ENCODE results near the gene CSNK1D. TPM values are rescaled to one million over a fixed set of nuclear protein-coding genes. Genes with fewer than 3 reads are reported as not detected.

The CSNK1D gene
- total RNA-seq, 2 experiments from 2014 or later = 115 to 142 TPM

GRCh38 chr17:82235056-82235774, 38.3 kb downstream of the CSNK1D start:
- DNase-seq = no peak
- Mint-ChIP-seq H3K4me3 (no peak overlapping the region), H3K9me3 (no peaks in the 10 kb centered on the region), H3K27me3 (no peaks in the 10 kb centered on the region), H3K4me1 (peaks cover 42% of the 10 kb centered on the region), H3K27ac (no peak overlapping the region), H3K36me3 (ENCODE audit: low read depth) (peaks cover 13% of the 10 kb centered on the region)
- POLR2A ChIA-PET = no interaction called here
- CTCF ChIA-PET = interaction anchor here (0.6 to 2.3 kb wide), 25 partner anchors 8 to 276 kb away, joined by 3 to 14 read pairs (median 5); partner anchors contain the start of genes CD7 and DCXR

- H3K4me3 Mint-ChIP-seq = no peak overlapping the region
- no peaks in the 10 kb centered on the region for H3K27me3 Mint-ChIP-seq
- peaks cover 40% of the 10 kb centered on the region for H3K4me1 Mint-ChIP-seq
- H3K36me3 Mint-ChIP-seq (ENCODE audit: low read depth) = peaks cover 17% of the 10 kb centered on the region
- ChIA-PET CTCF (interaction anchor here (0.6 to 2.2 kb wide), 9 partner anchors 10 to 214 kb away, joined by 3 to 14 read pairs (median 5); no protein-coding TSS in a partner anchor), POLR2A (no interaction called here)
- H3K27ac Mint-ChIP-seq = peak overlapping the region; percentile 36
- DNase-seq = no peak
- no peaks in the 10 kb centered on the region for H3K9me3 Mint-ChIP-seq
Observed at GRCh38 chr17:82234211-82235055, 39.1 kb downstream of the CSNK1D start.

- no peak for DNase-seq
- peak overlapping the region; percentile 83 for H3K27ac Mint-ChIP-seq
Observed at GRCh38 chr17:82232876-82233785, 40.4 kb downstream of the CSNK1D start.

GRCh38 chr17:82232322-82232820, 41.1 kb downstream of the CSNK1D start:
- ChIA-PET POLR2A (no interaction called here), CTCF (no interaction called here)
- no peak overlapping the region for H3K4me3 Mint-ChIP-seq

More at GRCh38 chr17:82232876-82233785, 40.4 kb downstream of the CSNK1D start:
- peaks cover 11% of the 10 kb centered on the region for H3K36me3 Mint-ChIP-seq (ENCODE audit: low read depth)
- H3K4me1 Mint-ChIP-seq = peaks cover 28% of the 10 kb centered on the region
- H3K27me3 Mint-ChIP-seq = no peaks in the 10 kb centered on the region
- H3K4me3 Mint-ChIP-seq = no peak overlapping the region
- ChIA-PET POLR2A (no interaction called here), CTCF (interaction anchor here (1.2 kb wide), 1 partner anchor 11 kb away, joined by 3 read pairs; no protein-coding TSS in a partner anchor)
- H3K9me3 Mint-ChIP-seq = no peaks in the 10 kb centered on the region

GRCh38 chr17:82231562-82232321, 41.8 kb downstream of the CSNK1D start:
- DNase-seq = peak; percentile 44
- ChIA-PET POLR2A (interaction anchor here (0.6 kb wide), 1 partner anchor 104 kb away, joined by 4 read pairs; no protein-coding TSS in a partner anchor), CTCF (interaction anchor here (0.8 to 1.4 kb wide), 2 partner anchors 11 to 201 kb away, joined by 3 to 4 read pairs; no protein-coding TSS in a partner anchor)
- H3K4me1 Mint-ChIP-seq = peaks cover 29% of the 10 kb centered on the region
- no peak overlapping the region for H3K4me3 Mint-ChIP-seq
- H3K36me3 Mint-ChIP-seq (ENCODE audit: low read depth) = peaks cover 7% of the 10 kb centered on the region
- H3K27me3 Mint-ChIP-seq = no peaks in the 10 kb centered on the region
- H3K27ac Mint-ChIP-seq = no peak overlapping the region
- H3K9me3 Mint-ChIP-seq = no peaks in the 10 kb centered on the region

More at GRCh38 chr17:82232322-82232820, 41.1 kb downstream of the CSNK1D start:
- no peak for DNase-seq
- H3K9me3 Mint-ChIP-seq = no peaks in the 10 kb centered on the region
- H3K36me3 Mint-ChIP-seq (ENCODE audit: low read depth) = peaks cover 7% of the 10 kb centered on the region
- no peak overlapping the region for H3K27ac Mint-ChIP-seq
- no peaks in the 10 kb centered on the region for H3K27me3 Mint-ChIP-seq
- H3K4me1 Mint-ChIP-seq = peaks cover 27% of the 10 kb centered on the region

- no peak for DNase-seq
- POLR2A ChIA-PET = no interaction called here
Observed at GRCh38 chr17:82231312-82231561, 42.3 kb downstream of the CSNK1D start.

GRCh38 chr17:82230609-82231311, 42.7 kb downstream of the CSNK1D start:
- peak; percentile 62 for DNase-seq
- H3K4me3 Mint-ChIP-seq = peak overlapping the region; percentile 78
- H3K36me3 Mint-ChIP-seq (ENCODE audit: low read depth) = peaks cover 5% of the 10 kb centered on the region
- ChIA-PET CTCF (interaction anchor here (1.0 to 1.4 kb wide), 2 partner anchors 10 to 200 kb away, joined by 3 to 4 read pairs; no protein-coding TSS in a partner anchor), POLR2A (no interaction called here)
- no peaks in the 10 kb centered on the region for H3K27me3 Mint-ChIP-seq
- no peaks in the 10 kb centered on the region for H3K9me3 Mint-ChIP-seq
- no peak overlapping the region for H3K27ac Mint-ChIP-seq
- peaks cover 21% of the 10 kb centered on the region for H3K4me1 Mint-ChIP-seq

More at GRCh38 chr17:82231312-82231561, 42.3 kb downstream of the CSNK1D start:
- H3K27ac Mint-ChIP-seq = no peak overlapping the region
- peaks cover 6% of the 10 kb centered on the region for H3K36me3 Mint-ChIP-seq (ENCODE audit: low read depth)
- no peaks in the 10 kb centered on the region for H3K27me3 Mint-ChIP-seq
- no peak overlapping the region for H3K4me3 Mint-ChIP-seq
- H3K4me1 Mint-ChIP-seq = peaks cover 26% of the 10 kb centered on the region
- CTCF ChIA-PET = interaction anchor here (0.8 to 1.4 kb wide), 2 partner anchors 12 to 201 kb away, joined by 3 to 4 read pairs; no protein-coding TSS in a partner anchor
- H3K9me3 Mint-ChIP-seq = no peaks in the 10 kb centered on the region

- Mint-ChIP-seq H3K27me3 (no peaks in the 10 kb centered on the region), H3K4me3 (peak overlapping the region; percentile 78), H3K4me1 (peaks cover 15% of the 10 kb centered on the region), H3K36me3 (ENCODE audit: low read depth) (peaks cover 5% of the 10 kb centered on the region), H3K9me3 (no peaks in the 10 kb centered on the region), H3K27ac (peak overlapping the region; percentile 88)
- ChIA-PET POLR2A (no interaction called here), CTCF (interaction anchor here (1.0 to 1.6 kb wide), 5 partner anchors 8 to 200 kb away, joined by 3 to 8 read pairs (median 4); no protein-coding TSS in a partner anchor)
- DNase-seq = no peak
Observed at GRCh38 chr17:82229698-82230608, 43.5 kb downstream of the CSNK1D start.

- ChIA-PET CTCF (interaction anchor here (0.6 to 1.6 kb wide), 5 partner anchors 8 to 313 kb away, joined by 3 to 8 read pairs (median 5); no protein-coding TSS in a partner anchor), POLR2A (no interaction called here)
- H3K4me3 Mint-ChIP-seq = peak within 1 kb of the TSS; percentile 86
- peaks cover 14% of the 10 kb centered on the region for H3K4me1 Mint-ChIP-seq
- peak; percentile 67 for DNase-seq
- peak within 1 kb of the TSS; percentile 94 for H3K27ac Mint-ChIP-seq
- H3K27me3 Mint-ChIP-seq = no peaks in the 10 kb centered on the region
- peaks cover 5% of the 10 kb centered on the region for H3K36me3 Mint-ChIP-seq (ENCODE audit: low read depth)
- H3K9me3 Mint-ChIP-seq = no peaks in the 10 kb centered on the region
Observed at GRCh38 chr17:82228842-82229697, 44.4 kb downstream of the CSNK1D start, which contains the start of gene SLC16A3. Gene SLC16A3 (plus strand): TSS chr17:82229042. CDS start chr17:82236009, 6,967 bp downstream.
